Activated CD8-positive, alpha-beta T cell treated with anti-CD3 and anti-CD28 coated beads, Interleukin-2, amount 10 ng/mL, durations not matched to agents 7 days and 5 days (primary cell): ENCODE measurements around the gene ARFGEF2. TPM values are rescaled to one million over a fixed set of nuclear protein-coding genes. Genes with fewer than 3 reads are reported as not detected.

Source experiments
- ATAC-seq: fragments of 150-1000 bp; cut with Tn5 transposase; one replicate; pipeline ENCODE4 v1.10.0; 2021; ENCODE audit warnings: moderate library complexity
- CTCF ChIA-PET: fragments of 350-600 bp; sonication (Branson Sonifier 250); formaldehyde crosslinking; loops from one replicate; lab custom pipeline; 2021; ENCODE audit warnings: antibody characterized with exemption; lab: Charles Lee
- POLR2A ChIA-PET: fragments of 350-600 bp; sonication (Branson Sonifier 250); formaldehyde crosslinking; loops from one replicate; lab custom pipeline; 2021; ENCODE audit warnings: antibody characterized with exemption; lab: Charles Lee
- DNase-seq: peaks from one replicate; pipeline ENCODE4 v3.0.0-alpha.2; 2020
- H3K27ac Mint-ChIP-seq: one replicate; pipeline ENCODE4 v1.8.0; 2021; ENCODE audit warnings: mild to moderate bottlenecking, mixed read lengths
- H3K27me3 Mint-ChIP-seq: one replicate; pipeline ENCODE4 v1.8.0; 2021; ENCODE audit warnings: low read depth, mixed read lengths
- H3K36me3 Mint-ChIP-seq: one replicate; pipeline ENCODE4 v1.8.0; 2021; ENCODE audit warnings: low read depth, mixed read lengths
- H3K4me1 Mint-ChIP-seq: one replicate; pipeline ENCODE4 v1.8.0; 2021; ENCODE audit warnings: low read depth, mixed read lengths
- H3K4me3 Mint-ChIP-seq: one replicate; pipeline ENCODE4 v1.8.0; 2021; ENCODE audit warnings: mild to moderate bottlenecking, mixed read lengths
- H3K9me3 Mint-ChIP-seq: one replicate; pipeline ENCODE4 v1.8.0; 2022; ENCODE audit warnings: mixed read lengths; ENCODE audit not compliant: insufficient read depth
- total RNA-seq, 2 experiments: library from RNA; stranded (reverse); gene quantifications; one replicate each; pipeline ENCODE4 v1.2.3, GENCODE V29; 2021

ARFGEF2 gene
- total RNA-seq, 2 experiments from 2014 or later = 19.1 to 20.1 TPM

GRCh38 chr20:48901326-48901725 is 20.2 kb upstream of the ARFGEF2 start:
- DNase-seq = no peak
- Mint-ChIP-seq H3K36me3 (no peaks in the 10 kb centered on the region), H3K27me3 (peaks cover 25% of the 10 kb centered on the region), H3K4me1 (peaks cover 18% of the 10 kb centered on the region), H3K4me3 (no peak overlapping the region), H3K27ac (no peak overlapping the region), H3K9me3 (no peaks in the 10 kb centered on the region)
- CTCF ChIA-PET = interaction anchor here (2.7 kb wide), 1 partner anchor 244 kb away, joined by 10 read pairs; no protein-coding TSS in a partner anchor
- ATAC-seq = no peak
- POLR2A ChIA-PET = no interaction called here

- DNase-seq (no peak), ATAC-seq (no peak)
- ChIA-PET POLR2A (no interaction called here), CTCF (interaction anchor here (1.2 to 3.9 kb wide), 9 partner anchors 10 to 283 kb away, joined by 3 to 47 read pairs (median 6); no protein-coding TSS in a partner anchor)
- peaks cover 17% of the 10 kb centered on the region for H3K27me3 Mint-ChIP-seq
- H3K36me3 Mint-ChIP-seq = no peaks in the 10 kb centered on the region
- no peak overlapping the region for H3K4me3 Mint-ChIP-seq
- peaks cover 2% of the 10 kb centered on the region for H3K9me3 Mint-ChIP-seq
- H3K27ac Mint-ChIP-seq = no peak overlapping the region
- peaks cover 18% of the 10 kb centered on the region for H3K4me1 Mint-ChIP-seq
These were observed 17.8 kb upstream of the ARFGEF2 start for GRCh38 chr20:48903705-48904104.

- peak; percentile 60 for ATAC-seq
- peak; percentile 83 for DNase-seq
- POLR2A ChIA-PET = no interaction called here
- Mint-ChIP-seq H3K36me3 (peaks cover 3% of the 10 kb centered on the region), H3K4me3 (no peak overlapping the region), H3K27me3 (peaks cover 12% of the 10 kb centered on the region), H3K4me1 (peaks cover 18% of the 10 kb centered on the region), H3K9me3 (peaks cover 6% of the 10 kb centered on the region), H3K27ac (no peak overlapping the region)
- CTCF ChIA-PET = interaction anchor here (0.6 to 3.9 kb wide), 24 partner anchors 11 to 433 kb away, joined by 3 to 47 read pairs (median 4); no protein-coding TSS in a partner anchor
These were observed 16.8 kb upstream of the ARFGEF2 start for GRCh38 chr20:48904566-48905296.

- no peak for ATAC-seq
- ChIA-PET POLR2A (no interaction called here), CTCF (interaction anchor here (0.7 to 3.9 kb wide), 21 partner anchors 12 to 434 kb away, joined by 3 to 47 read pairs (median 4); no protein-coding TSS in a partner anchor)
These were observed 16.2 kb upstream of the ARFGEF2 start for GRCh38 chr20:48905297-48905647.

GRCh38 chr20:48906221-48906877 is 15.2 kb upstream of the ARFGEF2 start:
- peaks cover 18% of the 10 kb centered on the region for H3K4me1 Mint-ChIP-seq
- peaks cover 6% of the 10 kb centered on the region for H3K9me3 Mint-ChIP-seq
- peaks cover 7% of the 10 kb centered on the region for H3K27me3 Mint-ChIP-seq
- ATAC-seq (no peak), DNase-seq (no peak)
- H3K27ac Mint-ChIP-seq = no peak overlapping the region
- ChIA-PET CTCF (interaction anchor here (0.7 to 3.9 kb wide), 3 partner anchors 179 to 249 kb away, joined by 3 to 47 read pairs (median 3); no protein-coding TSS in a partner anchor), POLR2A (no interaction called here)
- H3K4me3 Mint-ChIP-seq = no peak overlapping the region
- peaks cover 3% of the 10 kb centered on the region for H3K36me3 Mint-ChIP-seq

More at GRCh38 chr20:48905297-48905647, 16.2 kb upstream of the ARFGEF2 start:
- DNase-seq = no peak
- Mint-ChIP-seq H3K4me3 (no peak overlapping the region), H3K9me3 (peaks cover 6% of the 10 kb centered on the region), H3K36me3 (peaks cover 3% of the 10 kb centered on the region), H3K27ac (no peak overlapping the region), H3K27me3 (peaks cover 12% of the 10 kb centered on the region), H3K4me1 (peaks cover 18% of the 10 kb centered on the region)

- POLR2A ChIA-PET = no interaction called here
- no peak for ATAC-seq
- peaks cover 3% of the 10 kb centered on the region for H3K36me3 Mint-ChIP-seq
These were observed 12.7 kb upstream of the ARFGEF2 start for GRCh38 chr20:48908656-48909319.

GRCh38 chr20:48909910-48910309 is 11.6 kb upstream of the ARFGEF2 start:
- ChIA-PET POLR2A (no interaction called here), CTCF (interaction anchor here (2.9 kb wide), 1 partner anchor 252 kb away, joined by 14 read pairs; no protein-coding TSS in a partner anchor)
- Mint-ChIP-seq H3K36me3 (peaks cover 3% of the 10 kb centered on the region), H3K27me3 (peaks cover 11% of the 10 kb centered on the region), H3K4me3 (no peak overlapping the region), H3K27ac (no peak overlapping the region), H3K9me3 (peaks cover 6% of the 10 kb centered on the region), H3K4me1 (peaks cover 9% of the 10 kb centered on the region)
- ATAC-seq (no peak), DNase-seq (no peak)

More at GRCh38 chr20:48908656-48909319, 12.7 kb upstream of the ARFGEF2 start:
- CTCF ChIA-PET = interaction anchor here (0.6 to 2.9 kb wide), 3 partner anchors 196 to 262 kb away, joined by 3 to 14 read pairs (median 3); no protein-coding TSS in a partner anchor
- DNase-seq = no peak
- peaks cover 8% of the 10 kb centered on the region for H3K27me3 Mint-ChIP-seq
- peaks cover 6% of the 10 kb centered on the region for H3K9me3 Mint-ChIP-seq
- no peak overlapping the region for H3K27ac Mint-ChIP-seq
- H3K4me3 Mint-ChIP-seq = no peak overlapping the region
- H3K4me1 Mint-ChIP-seq = peaks cover 16% of the 10 kb centered on the region

- Mint-ChIP-seq H3K4me3 (no peak overlapping the region), H3K36me3 (peaks cover 3% of the 10 kb centered on the region), H3K4me1 (peaks cover 5% of the 10 kb centered on the region), H3K27me3 (peaks cover 11% of the 10 kb centered on the region), H3K27ac (no peak overlapping the region), H3K9me3 (peaks cover 6% of the 10 kb centered on the region)
- DNase-seq = no peak
- ChIA-PET POLR2A (no interaction called here), CTCF (no interaction called here)
- peak; percentile 63 for ATAC-seq
These were observed 11.1 kb upstream of the ARFGEF2 start for GRCh38 chr20:48910347-48910781.

- ChIA-PET POLR2A (no interaction called here), CTCF (interaction anchor here (1.7 kb wide), 1 partner anchor 291 kb away, joined by 5 read pairs; no protein-coding TSS in a partner anchor)
- Mint-ChIP-seq H3K4me3 (no peak overlapping the region), H3K27me3 (peaks cover 8% of the 10 kb centered on the region), H3K4me1 (peaks cover 4% of the 10 kb centered on the region), H3K9me3 (peaks cover 6% of the 10 kb centered on the region), H3K36me3 (peaks cover 3% of the 10 kb centered on the region), H3K27ac (no peak overlapping the region)
- DNase-seq = no peak
- no peak for ATAC-seq
These were observed 9.4 kb upstream of the ARFGEF2 start for GRCh38 chr20:48912065-48912464.

GRCh38 chr20:48916699-48917098 is 4.8 kb upstream of the ARFGEF2 start:
- peaks cover 13% of the 10 kb centered on the region for H3K4me1 Mint-ChIP-seq
- CTCF ChIA-PET = interaction anchor here (2.0 kb wide), 1 partner anchor 259 kb away, joined by 9 read pairs; no protein-coding TSS in a partner anchor

GRCh38 chr20:48919336-48919881 is 2.1 kb upstream of the ARFGEF2 start:
- Mint-ChIP-seq H3K27ac (no peak overlapping the region), H3K4me3 (no peak overlapping the region), H3K4me1 (peaks cover 32% of the 10 kb centered on the region), H3K36me3 (no peaks in the 10 kb centered on the region), H3K27me3 (no peaks in the 10 kb centered on the region), H3K9me3 (no peaks in the 10 kb centered on the region)
- DNase-seq (no peak), ATAC-seq (no peak)
- ChIA-PET POLR2A (no interaction called here), CTCF (interaction anchor here (1.2 to 1.6 kb wide), 2 partner anchors 14 to 262 kb away, joined by 6 to 7 read pairs; no protein-coding TSS in a partner anchor)

More at GRCh38 chr20:48916699-48917098, 4.8 kb upstream of the ARFGEF2 start:
- no peak overlapping the region for H3K27ac Mint-ChIP-seq
- H3K4me3 Mint-ChIP-seq = no peak overlapping the region
- no peak for ATAC-seq
- POLR2A ChIA-PET = no interaction called here
- no peaks in the 10 kb centered on the region for H3K9me3 Mint-ChIP-seq
- DNase-seq = no peak
- peaks cover 4% of the 10 kb centered on the region for H3K27me3 Mint-ChIP-seq
- H3K36me3 Mint-ChIP-seq = no peaks in the 10 kb centered on the region
